Mesothelial cell of epicardium (in vitro differentiated cells): ENCODE measurements around the gene IDUA. TPM values are rescaled to one million over a fixed set of nuclear protein-coding genes. Genes with fewer than 3 reads are reported as not detected.

Experiments
- DNase-seq, 2 experiments: peaks; one replicate each; pipeline ENCODE4 v3.0.0; 2021; ENCODE audit warnings: low spot score in 2 of 2; ENCODE audit not compliant: unreplicated experiment in 2 of 2
- H3K27ac Mint-ChIP-seq: 2 replicates; pipeline ENCODE4 v1.8.0; 2021; ENCODE audit warnings: mixed read lengths
- H3K27me3 Mint-ChIP-seq: 2 replicates; pipeline ENCODE4 v1.8.0; 2021; ENCODE audit warnings: low read depth, mixed read lengths
- H3K36me3 Mint-ChIP-seq: 2 replicates; pipeline ENCODE4 v1.8.0; 2021; ENCODE audit warnings: mixed read lengths
- H3K4me1 Mint-ChIP-seq: 2 replicates; pipeline ENCODE4 v1.8.0; 2021; ENCODE audit warnings: mixed read lengths
- H3K4me3 Mint-ChIP-seq: 2 replicates; pipeline ENCODE4 v1.8.0; 2021; ENCODE audit warnings: mild to moderate bottlenecking, moderate library complexity, mixed read lengths
- H3K9me3 Mint-ChIP-seq: 2 replicates; pipeline ENCODE4 v1.8.0; 2021; ENCODE audit warnings: mixed read lengths
- total RNA-seq: library from RNA; stranded (reverse); gene quantifications from 3 replicates; pipeline ENCODE4 v1.2.1, GENCODE V29; 2021
- TF ChIP-seq, protein P1 (sequence below): fragments of 200-600 bp; sonication (generic); IDR thresholded peaks from one replicate; pipeline ENCODE4 v1.5.0; 2021; ENCODE audit warnings: antibody characterized with exemption; ENCODE audit not compliant: unreplicated experiment

The IDUA gene
- total RNA-seq, 1 donor from 2014 or later: 68.6 TPM

DNA sequence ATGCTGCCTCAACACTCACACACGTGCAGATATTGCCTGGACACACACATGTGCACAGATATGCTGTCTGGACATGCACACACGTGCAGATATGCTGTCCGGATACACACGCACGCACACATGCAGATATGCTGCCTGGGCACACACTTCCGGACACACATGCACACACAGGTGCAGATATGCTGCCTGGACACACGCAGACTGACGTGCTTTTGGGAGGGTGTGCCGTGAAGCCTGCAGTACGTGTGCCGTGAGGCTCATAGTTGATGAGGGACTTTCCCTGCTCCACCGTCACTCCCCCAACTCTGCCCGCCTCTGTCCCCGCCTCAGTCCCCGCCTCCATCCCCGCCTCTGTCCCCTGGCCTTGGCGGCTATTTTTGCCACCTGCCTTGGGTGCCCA, 39.3 kb downstream of the IDUA start:
- TF ChIP-seq, protein P1, sequence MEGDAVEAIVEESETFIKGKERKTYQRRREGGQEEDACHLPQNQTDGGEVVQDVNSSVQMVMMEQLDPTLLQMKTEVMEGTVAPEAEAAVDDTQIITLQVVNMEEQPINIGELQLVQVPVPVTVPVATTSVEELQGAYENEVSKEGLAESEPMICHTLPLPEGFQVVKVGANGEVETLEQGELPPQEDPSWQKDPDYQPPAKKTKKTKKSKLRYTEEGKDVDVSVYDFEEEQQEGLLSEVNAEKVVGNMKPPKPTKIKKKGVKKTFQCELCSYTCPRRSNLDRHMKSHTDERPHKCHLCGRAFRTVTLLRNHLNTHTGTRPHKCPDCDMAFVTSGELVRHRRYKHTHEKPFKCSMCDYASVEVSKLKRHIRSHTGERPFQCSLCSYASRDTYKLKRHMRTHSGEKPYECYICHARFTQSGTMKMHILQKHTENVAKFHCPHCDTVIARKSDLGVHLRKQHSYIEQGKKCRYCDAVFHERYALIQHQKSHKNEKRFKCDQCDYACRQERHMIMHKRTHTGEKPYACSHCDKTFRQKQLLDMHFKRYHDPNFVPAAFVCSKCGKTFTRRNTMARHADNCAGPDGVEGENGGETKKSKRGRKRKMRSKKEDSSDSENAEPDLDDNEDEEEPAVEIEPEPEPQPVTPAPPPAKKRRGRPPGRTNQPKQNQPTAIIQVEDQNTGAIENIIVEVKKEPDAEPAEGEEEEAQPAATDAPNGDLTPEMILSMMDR: no peak
- Mint-ChIP-seq H3K36me3 (peaks cover 7% of the 10 kb centered on the region), H3K4me3 (no peak overlapping the region), H3K27ac (no peak overlapping the region), H3K27me3 (no peaks in the 10 kb centered on the region), H3K4me1 (no peaks in the 10 kb centered on the region), H3K9me3 (no peaks in the 10 kb centered on the region)
- no peak for DNase-seq

DNA sequence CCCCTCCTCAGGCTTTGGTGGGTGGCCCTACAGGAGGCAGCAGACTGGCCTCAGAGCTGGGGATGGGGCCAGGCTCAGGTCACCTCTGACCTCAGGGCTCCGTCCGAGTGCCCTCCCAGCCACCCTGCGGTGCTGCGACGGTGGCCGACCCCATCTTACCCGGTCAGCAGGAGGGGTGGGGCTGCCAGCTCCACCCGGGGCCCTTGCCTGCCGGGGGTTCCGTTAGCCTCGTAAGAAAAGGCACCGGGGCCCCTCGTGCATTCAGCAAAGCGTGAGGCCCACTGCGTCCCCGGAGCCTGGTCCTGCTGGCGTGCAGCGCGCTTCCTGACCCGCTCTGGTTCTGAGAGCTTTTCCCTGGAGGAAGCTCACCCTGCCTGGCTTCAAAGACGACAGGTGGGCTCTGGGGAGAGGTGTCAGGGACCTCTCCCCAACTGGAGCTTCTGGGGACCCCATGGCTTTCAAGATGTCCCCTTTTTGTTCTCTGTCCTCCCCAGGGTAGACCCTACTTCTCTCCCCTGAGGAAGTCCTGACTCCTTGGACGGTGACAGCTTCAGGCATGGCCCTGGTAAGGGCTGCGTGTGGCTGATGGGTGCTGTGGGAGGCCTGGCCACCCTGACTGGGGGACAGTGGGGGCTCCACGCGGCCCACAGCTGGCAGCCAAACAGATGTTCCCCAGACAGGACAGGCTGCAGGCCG, 40.5 kb downstream of the IDUA start:
- TF ChIP-seq, protein P1: no peak
- Mint-ChIP-seq H3K27me3 (no peaks in the 10 kb centered on the region), H3K4me1 (no peaks in the 10 kb centered on the region), H3K36me3 (peaks cover 7% of the 10 kb centered on the region), H3K4me3 (no peak overlapping the region), H3K9me3 (no peaks in the 10 kb centered on the region), H3K27ac (no peak overlapping the region)
- DNase-seq: no peak

DNA sequence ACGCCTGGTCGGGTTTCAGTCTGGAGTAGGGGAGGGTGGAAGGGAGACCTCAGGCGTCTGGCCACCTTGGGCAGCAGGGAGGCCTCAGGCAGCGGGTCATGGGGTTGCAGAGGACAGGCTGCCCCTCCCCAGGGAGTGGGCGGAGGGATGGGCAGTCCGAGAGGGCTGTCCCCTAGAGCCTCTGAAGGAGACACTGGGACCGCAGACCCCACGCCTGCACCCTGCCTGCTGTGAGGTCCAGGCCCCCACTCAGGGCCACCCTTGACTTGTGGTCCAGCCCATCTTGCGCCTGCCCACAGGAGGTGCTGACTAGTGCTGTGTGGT, 41.0 kb downstream of the IDUA start:
- Mint-ChIP-seq H3K4me3 (no peak overlapping the region), H3K9me3 (no peaks in the 10 kb centered on the region), H3K27ac (no peak overlapping the region), H3K36me3 (peaks cover 7% of the 10 kb centered on the region), H3K4me1 (no peaks in the 10 kb centered on the region), H3K27me3 (no peaks in the 10 kb centered on the region)
- TF ChIP-seq, protein P1: no peak
- no peak for DNase-seq

DNA sequence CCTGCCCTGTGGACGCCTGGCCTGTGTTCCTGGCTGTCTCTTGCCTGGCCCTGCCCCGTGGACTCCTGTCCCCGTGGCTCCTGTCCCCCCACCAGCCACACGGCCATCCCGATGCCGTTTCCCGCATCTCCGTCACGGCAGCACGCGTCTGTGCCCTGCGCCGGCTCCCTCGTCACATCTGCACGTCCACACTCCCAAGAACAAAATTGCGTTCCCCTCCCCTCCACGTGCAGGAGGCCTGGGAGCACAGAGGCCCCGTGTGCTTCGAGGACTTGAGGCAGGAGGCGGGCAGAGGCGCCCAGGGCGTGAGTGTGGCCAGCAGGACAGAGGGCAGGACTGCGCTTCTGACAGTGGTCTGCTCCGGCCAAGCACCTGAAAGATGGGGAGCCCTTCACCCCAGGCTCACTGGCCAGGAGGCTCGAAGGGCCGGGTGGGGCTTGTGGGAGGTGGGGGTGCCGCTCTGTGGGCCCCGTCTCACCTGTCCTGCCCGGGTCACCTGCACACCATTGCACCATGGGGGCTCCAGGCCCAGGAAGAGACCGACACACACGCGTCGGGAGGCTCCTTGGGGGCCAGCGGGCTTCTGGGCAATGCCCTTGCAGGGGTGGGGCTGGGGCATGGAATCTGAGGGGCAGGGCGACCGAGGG, 41.9 kb downstream of the IDUA start:
- no peak for DNase-seq
- Mint-ChIP-seq H3K9me3 (no peaks in the 10 kb centered on the region), H3K27ac (no peak overlapping the region), H3K4me3 (no peak overlapping the region), H3K36me3 (peaks cover 7% of the 10 kb centered on the region), H3K27me3 (no peaks in the 10 kb centered on the region), H3K4me1 (no peaks in the 10 kb centered on the region)
- TF ChIP-seq, protein P1: no peak

DNA sequence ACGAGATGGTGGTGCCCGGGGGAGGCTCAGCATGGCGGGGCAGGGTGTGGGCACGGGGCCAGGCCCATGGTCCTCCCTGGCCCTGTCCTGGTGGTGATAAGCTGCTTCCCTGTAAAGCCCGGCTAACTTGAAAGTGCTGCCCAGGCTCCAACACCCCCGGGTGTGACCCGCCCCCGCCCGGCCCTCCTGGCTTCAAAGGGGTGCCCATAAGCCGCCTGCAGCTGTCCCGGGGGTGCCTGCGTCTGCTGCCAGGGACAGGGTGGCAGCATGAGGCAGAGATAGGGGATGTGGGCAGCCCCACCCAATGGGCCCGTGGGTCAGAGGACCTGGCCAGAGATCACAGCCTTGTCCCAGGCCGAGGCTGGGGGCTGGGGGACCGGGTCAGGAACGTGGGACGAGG, 42.7 kb downstream of the IDUA start:
- Mint-ChIP-seq H3K36me3 (peaks cover 6% of the 10 kb centered on the region), H3K4me3 (no peak overlapping the region), H3K27ac (no peak overlapping the region), H3K27me3 (no peaks in the 10 kb centered on the region), H3K4me1 (no peaks in the 10 kb centered on the region), H3K9me3 (no peaks in the 10 kb centered on the region)
- DNase-seq: no peak
- TF ChIP-seq, protein P1: no peak
